ENCODE data around the gene MRPL42. TPM values are rescaled to one million over a fixed set of nuclear protein-coding genes. Genes with fewer than 3 reads are reported as not detected.

MRPL42 gene
- total and polyA plus RNA-seq, 5 donors from 2014 or later = 43.2 to 121 (median 96.4) TPM

DNA sequence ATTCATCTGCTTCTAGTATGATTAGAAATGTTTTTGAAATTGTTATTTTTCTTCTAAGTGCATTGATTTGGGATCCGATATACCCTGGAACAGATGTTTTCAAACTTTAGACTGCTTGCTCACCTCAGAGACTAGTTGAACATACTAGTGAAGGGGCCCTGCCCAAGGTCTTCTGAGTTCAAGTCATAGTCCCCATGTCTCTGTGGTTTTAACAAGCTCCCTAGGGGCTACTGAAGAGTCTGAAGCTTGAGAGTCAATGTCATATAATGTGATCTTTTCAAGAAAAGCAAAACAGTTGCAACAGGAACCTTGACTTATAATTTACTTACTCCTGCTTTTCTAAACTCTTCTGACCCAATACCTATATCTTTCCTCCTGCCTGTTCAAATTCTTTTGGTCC lies 18.0 kb upstream of the MRPL42 start:
- H3K27me3 Mint-ChIP-seq = peaks cover 8% of the 10 kb centered on the region
- H3K4me1 Mint-ChIP-seq = peaks cover 16 to 28% (median 22%) of the 10 kb centered on the region in 4 donors
- peak overlapping the region; percentile 79 for H3K27ac ChIP-seq (ENCODE audit: insufficient read depth, low read length, poor library complexity, severe bottlenecking)
- ATAC-seq (ENCODE audit: low read depth in 2 of 2) = no peak
- DNase-seq = peak in 1 of 3 donors; percentile 33
- peak overlapping the region; percentile 90 to 93 (median 91) for H3K27ac Mint-ChIP-seq
- peak overlapping the region; percentile 23 to 79 (median 69) for H3K4me3 Mint-ChIP-seq
- H3K36me3 Mint-ChIP-seq = no peaks in the 10 kb centered on the region
- no peaks in the 10 kb centered on the region for H3K9me3 ChIP-seq (ENCODE audit: control insufficient read depth in 2 of 2, low read length in 2 of 2)
- peaks cover 26% of the 10 kb centered on the region for H3K4me1 ChIP-seq (ENCODE audit: control insufficient read depth, insufficient read depth, low read length, poor library complexity, severe bottlenecking)
- no peaks in the 10 kb centered on the region for H3K27me3 ChIP-seq (ENCODE audit: control insufficient read depth, insufficient read depth, low read length)
- H3K36me3 ChIP-seq (ENCODE audit: control insufficient read depth, insufficient read depth, low read length) = no peaks in the 10 kb centered on the region
- no peak overlapping the region for H3K4me3 ChIP-seq (ENCODE audit: low read depth, low read length)
- no peaks in the 10 kb centered on the region for H3K9me3 Mint-ChIP-seq

DNA sequence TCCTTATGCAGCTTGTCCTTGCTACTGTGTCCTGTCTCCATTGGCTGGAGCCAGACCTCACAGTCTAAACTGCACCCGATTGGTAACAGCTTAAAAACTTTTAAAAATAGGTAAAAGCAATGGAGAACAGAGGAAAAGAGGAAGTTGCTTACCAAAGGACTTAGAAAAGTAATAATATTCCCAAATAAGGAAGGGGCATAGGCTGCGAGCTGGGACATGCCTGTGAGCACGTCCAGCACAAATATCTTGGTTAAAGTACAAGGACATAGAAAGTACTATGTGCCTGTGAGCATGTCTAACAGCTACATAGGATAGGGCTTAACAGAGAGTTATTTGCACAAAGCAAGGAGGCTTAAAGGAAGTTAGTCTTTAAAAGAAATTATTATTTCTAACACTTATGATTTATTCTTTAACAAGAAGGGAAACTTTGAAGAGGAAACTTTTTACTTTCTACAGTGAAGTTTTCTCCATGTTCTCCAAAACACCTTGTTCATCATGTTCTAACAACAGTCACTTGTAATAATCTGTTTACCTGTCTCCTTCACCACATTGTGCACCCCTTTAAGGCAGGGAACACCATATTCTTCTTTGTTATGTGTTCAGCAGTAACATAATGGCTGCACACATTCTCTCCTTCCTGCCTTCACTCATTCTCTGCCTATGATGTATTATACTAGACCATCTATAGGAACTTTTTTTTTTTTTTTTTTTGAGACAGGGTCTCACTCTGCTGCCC lies 15.7 kb upstream of the MRPL42 start:
- ATAC-seq (ENCODE audit: low read depth in 2 of 2) (no peak), DNase-seq (no peak)
- no peaks in the 10 kb centered on the region for H3K36me3 Mint-ChIP-seq
- Histone ChIP-seq H3K9me3 (ENCODE audit: control insufficient read depth in 2 of 2, low read length in 2 of 2) (no peaks in the 10 kb centered on the region), H3K4me1 (ENCODE audit: control insufficient read depth, insufficient read depth, low read length, poor library complexity, severe bottlenecking) (peaks cover 26% of the 10 kb centered on the region), H3K36me3 (ENCODE audit: control insufficient read depth, insufficient read depth, low read length) (no peaks in the 10 kb centered on the region), H3K27me3 (ENCODE audit: control insufficient read depth, insufficient read depth, low read length) (no peaks in the 10 kb centered on the region), H3K27ac (ENCODE audit: insufficient read depth, low read length, poor library complexity, severe bottlenecking) (no peak overlapping the region), H3K4me3 (ENCODE audit: low read depth, low read length) (no peak overlapping the region)
- peak overlapping the region in 1 of 3 donors; percentile 60 for H3K27ac Mint-ChIP-seq
- peaks cover 16 to 28% (median 22%) of the 10 kb centered on the region in 4 donors for H3K4me1 Mint-ChIP-seq
- peaks cover 0 to 1% (median 0%) of the 10 kb centered on the region in 7 donors for H3K9me3 Mint-ChIP-seq
- H3K4me3 Mint-ChIP-seq = no peak overlapping the region
- H3K27me3 Mint-ChIP-seq = peaks cover 14% of the 10 kb centered on the region

DNA sequence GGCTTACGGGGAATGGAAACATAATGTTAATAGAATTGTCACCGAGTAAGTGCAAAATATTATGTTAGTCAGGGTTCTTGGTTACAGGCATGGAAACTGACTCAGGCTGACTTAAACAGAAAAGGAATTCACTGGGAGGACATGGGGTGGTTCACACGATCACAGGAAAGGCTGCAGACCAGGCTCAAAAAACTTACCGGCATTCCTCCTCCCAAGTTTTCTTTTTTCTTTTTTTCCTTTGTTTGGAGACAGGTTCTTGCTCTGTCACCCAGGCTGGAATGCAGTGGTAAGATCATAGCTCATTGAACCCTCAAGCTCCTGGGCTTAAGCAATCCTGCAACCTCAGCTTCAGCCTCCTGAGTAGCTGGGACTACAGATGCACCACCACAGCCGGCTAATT lies 13.7 kb upstream of the MRPL42 start:
- Histone ChIP-seq H3K4me3 (ENCODE audit: low read depth, low read length) (no peak overlapping the region), H3K27me3 (ENCODE audit: control insufficient read depth, insufficient read depth, low read length) (no peaks in the 10 kb centered on the region), H3K27ac (ENCODE audit: insufficient read depth, low read length, poor library complexity, severe bottlenecking) (no peak overlapping the region), H3K4me1 (ENCODE audit: control insufficient read depth, insufficient read depth, low read length, poor library complexity, severe bottlenecking) (peaks cover 10% of the 10 kb centered on the region), H3K36me3 (ENCODE audit: control insufficient read depth, insufficient read depth, low read length) (no peaks in the 10 kb centered on the region), H3K9me3 (ENCODE audit: control insufficient read depth in 2 of 2, low read length in 2 of 2) (no peaks in the 10 kb centered on the region)
- peaks cover 6 to 14% (median 9%) of the 10 kb centered on the region in 4 donors for H3K4me1 Mint-ChIP-seq
- no peaks in the 10 kb centered on the region for H3K36me3 Mint-ChIP-seq
- ATAC-seq (ENCODE audit: low read depth in 2 of 2) (no peak), DNase-seq (no peak)
- no peak overlapping the region for H3K27ac Mint-ChIP-seq
- no peak overlapping the region for H3K4me3 Mint-ChIP-seq
- H3K27me3 Mint-ChIP-seq = peaks cover 14% of the 10 kb centered on the region
- peaks cover 0 to 1% (median 0%) of the 10 kb centered on the region in 7 donors for H3K9me3 Mint-ChIP-seq

DNA sequence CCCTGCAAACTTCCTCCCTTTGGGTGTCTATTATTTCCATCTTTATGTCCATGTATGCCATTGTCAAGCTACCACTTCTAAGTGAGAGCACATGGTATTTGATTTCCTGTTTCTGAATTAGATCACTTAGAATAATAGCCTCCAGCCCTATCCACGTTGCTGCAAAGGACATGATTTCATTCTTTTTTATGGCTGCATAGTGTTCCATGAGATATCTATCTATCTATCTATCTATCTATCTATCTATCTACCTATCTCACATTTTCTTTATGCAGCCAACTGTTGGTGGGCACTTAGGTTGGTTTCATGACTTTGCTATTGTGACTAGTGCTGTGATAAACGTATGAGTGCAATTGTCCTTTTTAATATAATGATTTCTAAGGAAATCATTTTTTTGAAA lies 11.2 kb upstream of the MRPL42 start:
- H3K4me3 ChIP-seq (ENCODE audit: low read depth, low read length) = no peak overlapping the region
- H3K4me1 ChIP-seq (ENCODE audit: control insufficient read depth, insufficient read depth, low read length, poor library complexity, severe bottlenecking) = no peaks in the 10 kb centered on the region
- H3K4me3 Mint-ChIP-seq = no peak overlapping the region
- H3K9me3 ChIP-seq (ENCODE audit: control insufficient read depth in 2 of 2, low read length in 2 of 2) = no peaks in the 10 kb centered on the region
- peaks cover 0 to 3% (median 0%) of the 10 kb centered on the region in 4 donors for H3K4me1 Mint-ChIP-seq
- no peak for DNase-seq
- H3K27ac Mint-ChIP-seq = no peak overlapping the region
- H3K27me3 ChIP-seq (ENCODE audit: control insufficient read depth, insufficient read depth, low read length) = no peaks in the 10 kb centered on the region
- ATAC-seq (ENCODE audit: low read depth in 2 of 2) = no peak
- H3K9me3 Mint-ChIP-seq = peaks cover 0 to 1% (median 0%) of the 10 kb centered on the region in 7 donors
- peaks cover 8% of the 10 kb centered on the region for H3K27me3 Mint-ChIP-seq
- no peaks in the 10 kb centered on the region for H3K36me3 ChIP-seq (ENCODE audit: control insufficient read depth, insufficient read depth, low read length)
- no peaks in the 10 kb centered on the region for H3K36me3 Mint-ChIP-seq
- no peak overlapping the region for H3K27ac ChIP-seq (ENCODE audit: insufficient read depth, low read length, poor library complexity, severe bottlenecking)

DNA sequence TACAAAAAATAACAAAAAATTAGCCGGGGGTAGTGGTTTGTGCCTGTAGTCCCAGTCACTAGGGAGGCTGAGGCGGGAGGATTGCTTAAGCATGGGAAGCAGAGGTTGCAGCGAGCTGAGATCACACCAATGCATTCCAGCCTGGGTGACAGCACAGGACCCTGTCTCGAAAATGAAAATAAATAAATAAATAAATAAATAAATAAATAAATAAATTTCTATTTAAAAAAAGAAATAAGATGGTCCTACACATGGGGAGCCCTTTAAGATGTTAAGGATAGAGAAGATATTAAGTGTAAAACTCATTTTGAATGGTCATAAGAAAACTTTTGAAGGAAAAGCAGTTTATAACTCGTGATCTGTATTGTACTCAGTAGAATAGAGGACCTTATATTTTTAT lies 8.2 kb upstream of the MRPL42 start:
- Histone ChIP-seq H3K9me3 (ENCODE audit: control insufficient read depth in 2 of 2, low read length in 2 of 2) (no peaks in the 10 kb centered on the region), H3K4me1 (ENCODE audit: control insufficient read depth, insufficient read depth, low read length, poor library complexity, severe bottlenecking) (no peaks in the 10 kb centered on the region), H3K27me3 (ENCODE audit: control insufficient read depth, insufficient read depth, low read length) (no peaks in the 10 kb centered on the region), H3K36me3 (ENCODE audit: control insufficient read depth, insufficient read depth, low read length) (no peaks in the 10 kb centered on the region), H3K4me3 (ENCODE audit: low read depth, low read length) (no peak overlapping the region), H3K27ac (ENCODE audit: insufficient read depth, low read length, poor library complexity, severe bottlenecking) (no peak overlapping the region)
- Mint-ChIP-seq H3K27me3 (peaks cover 5% of the 10 kb centered on the region), H3K27ac (no peak overlapping the region), H3K9me3 (peaks cover 0 to 1% (median 0%) of the 10 kb centered on the region in 7 donors), H3K4me3 (no peak overlapping the region), H3K4me1 (no peaks in the 10 kb centered on the region), H3K36me3 (no peaks in the 10 kb centered on the region)
- ATAC-seq (ENCODE audit: low read depth in 2 of 2) (no peak), DNase-seq (no peak)

DNA sequence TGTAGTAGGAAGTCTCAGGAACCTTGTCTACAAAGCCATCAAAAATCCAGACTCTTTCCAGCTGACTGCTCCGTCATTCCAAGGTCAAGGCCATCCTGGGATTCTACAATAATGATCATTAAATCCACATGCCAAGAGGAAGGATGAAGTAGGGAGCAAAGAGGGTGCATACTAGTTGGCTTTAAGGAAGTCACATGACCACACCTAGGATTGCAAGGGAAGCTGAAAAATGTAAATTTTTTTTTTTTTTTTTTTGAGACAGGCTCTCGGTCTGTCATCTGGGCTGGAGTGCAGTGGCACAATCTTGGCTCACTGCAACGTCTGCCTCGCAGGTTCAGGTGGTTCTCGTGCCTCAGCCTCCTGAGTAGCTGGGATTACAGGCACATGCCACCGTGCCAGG lies 7.3 kb upstream of the MRPL42 start:
- H3K27ac ChIP-seq (ENCODE audit: insufficient read depth, low read length, poor library complexity, severe bottlenecking) = no peak overlapping the region
- ATAC-seq (ENCODE audit: low read depth in 2 of 2) = no peak
- peaks cover 4% of the 10 kb centered on the region for H3K36me3 Mint-ChIP-seq
- no peaks in the 10 kb centered on the region for H3K9me3 ChIP-seq (ENCODE audit: control insufficient read depth in 2 of 2, low read length in 2 of 2)
- H3K27me3 ChIP-seq (ENCODE audit: control insufficient read depth, insufficient read depth, low read length) = no peaks in the 10 kb centered on the region
- no peaks in the 10 kb centered on the region for H3K4me1 Mint-ChIP-seq
- H3K36me3 ChIP-seq (ENCODE audit: control insufficient read depth, insufficient read depth, low read length) = no peaks in the 10 kb centered on the region
- H3K4me3 ChIP-seq (ENCODE audit: low read depth, low read length) = no peak overlapping the region
- H3K27me3 Mint-ChIP-seq = peaks cover 5% of the 10 kb centered on the region
- no peak overlapping the region for H3K4me3 Mint-ChIP-seq
- no peak overlapping the region for H3K27ac Mint-ChIP-seq
- DNase-seq = no peak
- H3K9me3 Mint-ChIP-seq = peaks cover 0 to 1% (median 0%) of the 10 kb centered on the region in 7 donors
- H3K4me1 ChIP-seq (ENCODE audit: control insufficient read depth, insufficient read depth, low read length, poor library complexity, severe bottlenecking) = no peaks in the 10 kb centered on the region

DNA sequence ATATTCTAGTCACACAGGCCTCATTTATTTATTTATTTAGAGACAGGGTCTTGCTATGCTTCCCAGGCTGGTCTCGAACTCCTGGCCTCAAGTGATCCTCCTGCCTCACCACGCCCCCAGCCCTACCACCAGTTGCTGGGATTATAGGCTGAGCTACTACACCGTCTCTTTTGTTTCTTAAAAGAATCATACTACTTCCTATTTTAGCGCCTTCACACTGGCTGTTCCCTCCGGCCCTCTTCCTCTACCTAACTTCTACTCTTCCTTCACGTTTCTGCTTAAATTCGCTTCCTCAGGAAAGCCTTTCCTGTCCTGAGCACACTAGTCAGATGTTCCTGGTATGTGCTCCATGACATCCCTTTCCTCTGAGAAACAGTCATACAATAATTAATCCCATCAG lies 6.4 kb upstream of the MRPL42 start:
- Mint-ChIP-seq H3K27me3 (peaks cover 5% of the 10 kb centered on the region), H3K9me3 (no peaks in the 10 kb centered on the region), H3K36me3 (peaks cover 6% of the 10 kb centered on the region), H3K27ac (no peak overlapping the region), H3K4me3 (no peak overlapping the region), H3K4me1 (no peaks in the 10 kb centered on the region)
- Histone ChIP-seq H3K4me1 (ENCODE audit: control insufficient read depth, insufficient read depth, low read length, poor library complexity, severe bottlenecking) (no peaks in the 10 kb centered on the region), H3K4me3 (ENCODE audit: low read depth, low read length) (no peak overlapping the region), H3K27ac (ENCODE audit: insufficient read depth, low read length, poor library complexity, severe bottlenecking) (no peak overlapping the region), H3K36me3 (ENCODE audit: control insufficient read depth, insufficient read depth, low read length) (no peaks in the 10 kb centered on the region), H3K9me3 (ENCODE audit: control insufficient read depth in 2 of 2, low read length in 2 of 2) (no peaks in the 10 kb centered on the region), H3K27me3 (ENCODE audit: control insufficient read depth, insufficient read depth, low read length) (no peaks in the 10 kb centered on the region)
- DNase-seq (no peak), ATAC-seq (ENCODE audit: low read depth in 2 of 2) (no peak)

DNA sequence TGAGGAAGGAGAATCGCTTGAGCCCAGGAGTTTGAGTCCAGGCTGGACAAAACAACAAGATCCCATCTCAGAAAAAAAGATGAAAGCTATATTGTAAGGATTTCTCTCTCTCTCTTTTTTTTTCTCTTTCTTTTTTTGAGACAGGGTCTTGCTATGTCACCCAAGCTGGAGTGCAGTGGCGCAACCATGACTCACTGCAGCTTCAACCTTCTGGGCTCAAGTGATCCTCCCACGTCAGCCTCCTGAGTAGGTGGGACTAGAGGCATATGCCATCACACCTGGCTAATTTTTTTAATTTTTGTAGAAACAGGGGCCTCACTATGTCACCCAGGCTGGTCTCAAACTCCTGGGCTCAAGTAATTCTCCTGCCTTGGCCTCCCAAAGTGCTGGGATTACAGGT lies 5.8 kb upstream of the MRPL42 start:
- Mint-ChIP-seq H3K4me1 (peaks cover 0 to 3% (median 0%) of the 10 kb centered on the region in 4 donors), H3K9me3 (peaks cover 0 to 3% (median 0%) of the 10 kb centered on the region in 7 donors), H3K4me3 (no peak overlapping the region), H3K27me3 (no peaks in the 10 kb centered on the region), H3K27ac (no peak overlapping the region), H3K36me3 (peaks cover 6% of the 10 kb centered on the region)
- no peak for ATAC-seq (ENCODE audit: low read depth in 2 of 2)
- no peak for DNase-seq
- H3K4me1 ChIP-seq (ENCODE audit: control insufficient read depth, insufficient read depth, low read length, poor library complexity, severe bottlenecking) = no peaks in the 10 kb centered on the region
- H3K27ac ChIP-seq (ENCODE audit: insufficient read depth, low read length, poor library complexity, severe bottlenecking) = no peak overlapping the region
- no peaks in the 10 kb centered on the region for H3K9me3 ChIP-seq (ENCODE audit: control insufficient read depth in 2 of 2, low read length in 2 of 2)
- no peaks in the 10 kb centered on the region for H3K36me3 ChIP-seq (ENCODE audit: control insufficient read depth, insufficient read depth, low read length)
- no peak overlapping the region for H3K4me3 ChIP-seq (ENCODE audit: low read depth, low read length)
- no peaks in the 10 kb centered on the region for H3K27me3 ChIP-seq (ENCODE audit: control insufficient read depth, insufficient read depth, low read length)

Data from CD4-positive, CD25-positive, alpha-beta regulatory T cell (primary cell).